HTR-8/SVneo (cell line): ENCODE data around the gene TRMT10C.
"Not testable (repeated sequence)": the region's sequence is repeated elsewhere in the genome, so short reads cannot be mapped to it uniquely, and the experiment has no call there.

Experiments
- DNase-seq: peaks from one replicate; pipeline ENCODE4 v3.0.0; 2011; ENCODE audit warnings: low spot score, mixed read lengths; ENCODE audit not compliant: insufficient read length
- FAIRE-seq: peaks from 2 replicates; lab custom pipeline; 2011; peaks lifted over from hg19 to GRCh38; lab: Jason Lieb, UNC

Gene TRMT10C

DNA sequence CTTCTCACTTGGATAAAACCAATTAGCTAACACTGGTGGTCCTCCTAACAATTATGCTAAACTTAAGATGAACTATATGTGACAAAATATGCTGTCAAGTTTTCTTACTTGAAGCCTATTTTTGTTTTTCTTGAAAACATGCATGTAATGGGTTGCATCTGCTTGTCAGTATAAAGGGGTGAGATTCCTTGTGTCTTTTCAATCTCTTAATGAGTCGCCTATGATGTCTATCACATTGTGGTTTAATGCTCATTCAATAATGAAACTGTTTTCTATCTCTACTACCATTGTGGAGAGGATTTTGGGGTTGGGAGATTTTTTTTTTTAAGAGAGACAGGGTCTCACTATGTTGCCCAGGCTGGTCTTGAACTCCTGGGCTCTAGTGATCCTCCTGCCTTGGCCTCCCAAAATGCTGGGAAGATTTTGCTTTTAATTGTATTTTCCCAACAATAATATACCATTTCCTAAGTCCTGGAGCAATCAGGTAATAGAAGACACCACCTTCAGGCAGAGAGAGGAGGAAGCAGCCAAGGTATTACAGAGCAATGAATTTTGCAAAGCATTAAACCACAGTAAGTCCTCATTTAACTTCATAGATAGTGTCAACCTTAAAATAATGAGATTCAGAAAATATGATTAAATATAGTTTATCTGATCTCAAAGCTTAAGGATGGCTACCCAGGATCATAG is 17.4 kb upstream of the TRMT10C start:
- DNase-seq = no peak
- no peak for FAIRE-seq

DNA sequence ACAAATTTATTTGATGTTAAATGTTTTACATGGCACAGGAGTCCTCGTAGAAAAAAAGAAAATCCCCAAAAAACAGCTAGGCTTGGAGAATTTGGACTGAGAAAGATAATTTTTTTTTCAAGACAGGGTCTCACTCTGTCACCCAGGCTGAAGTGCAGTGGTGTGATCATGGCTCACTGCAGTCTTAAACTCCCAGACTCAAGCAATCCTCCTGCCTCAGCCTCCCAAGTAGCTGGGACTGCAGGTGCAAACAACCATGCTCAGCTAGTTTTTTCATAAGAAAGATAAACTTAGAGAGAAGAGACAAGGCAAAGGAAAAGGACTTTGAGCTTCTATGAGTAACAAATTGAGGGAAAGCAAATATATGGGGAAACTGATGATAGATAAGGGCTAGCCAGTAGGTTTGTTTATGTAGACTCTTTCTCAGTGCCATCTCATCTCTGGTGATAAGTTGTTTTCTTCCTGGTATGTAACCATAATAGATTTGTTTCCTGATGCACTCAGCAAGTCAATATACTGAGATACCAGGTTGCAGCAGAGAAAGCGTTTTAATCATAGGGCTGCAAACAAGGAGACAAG is 13.1 kb upstream of the TRMT10C start:
- no peak for FAIRE-seq
- no peak for DNase-seq

DNA sequence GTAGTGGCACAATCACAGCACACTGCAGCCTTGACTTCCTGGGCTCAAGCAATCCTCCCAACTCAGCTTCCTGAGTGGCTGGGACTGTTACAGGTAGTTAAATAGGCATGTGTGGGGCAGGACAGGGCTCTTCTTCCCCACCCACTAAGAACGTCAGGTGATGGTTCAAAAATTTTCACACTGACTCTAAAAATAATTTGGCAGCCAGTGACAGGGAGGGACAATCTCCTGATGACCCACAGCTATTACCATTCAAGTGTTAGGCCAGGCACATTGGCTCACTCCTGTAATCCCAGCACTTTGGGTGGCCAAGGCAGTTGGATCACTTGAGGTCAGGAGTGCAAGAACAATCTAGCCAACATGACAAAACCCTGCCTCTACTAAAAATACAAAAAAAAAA is 12.2 kb upstream of the TRMT10C start:
- FAIRE-seq (no peak), DNase-seq (no peak)

DNA sequence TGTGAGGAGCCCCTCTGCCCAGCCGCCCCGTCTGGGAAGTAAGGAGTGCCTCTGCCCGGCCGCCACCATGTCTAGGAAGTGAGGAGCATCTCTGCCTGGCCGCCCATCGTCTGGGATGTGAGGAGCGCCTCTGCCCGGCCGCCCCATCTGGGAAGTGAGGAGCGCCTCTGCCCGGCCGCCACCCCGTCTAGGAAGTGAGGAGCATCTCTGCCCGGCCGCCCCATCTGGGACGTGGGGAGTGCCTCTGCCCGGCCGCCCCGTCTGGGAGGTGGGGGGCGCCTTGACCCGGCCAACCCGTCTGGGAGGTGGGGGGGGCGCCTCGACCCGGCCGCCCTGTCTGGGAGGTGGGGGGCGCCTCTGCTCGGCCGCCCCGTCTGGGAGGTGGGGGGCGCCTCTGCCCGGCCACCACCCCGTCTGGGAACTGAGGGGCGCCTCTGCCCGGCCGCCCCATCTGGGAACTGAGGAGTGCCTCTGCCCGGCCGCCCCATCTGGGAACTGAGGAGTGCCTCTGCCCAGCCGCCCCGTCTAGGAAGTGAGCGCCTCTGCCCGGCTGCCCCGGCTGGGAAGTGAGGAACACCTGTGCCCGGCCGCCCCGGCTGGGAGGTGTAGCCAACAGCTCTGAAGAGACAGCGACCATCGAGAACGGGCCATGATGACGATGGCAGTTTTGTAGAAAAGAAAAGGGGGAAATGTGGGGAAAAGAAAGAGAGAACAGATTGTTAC is 10.1 kb upstream of the TRMT10C start:
- not testable (repeated sequence) for DNase-seq, FAIRE-seq

DNA sequence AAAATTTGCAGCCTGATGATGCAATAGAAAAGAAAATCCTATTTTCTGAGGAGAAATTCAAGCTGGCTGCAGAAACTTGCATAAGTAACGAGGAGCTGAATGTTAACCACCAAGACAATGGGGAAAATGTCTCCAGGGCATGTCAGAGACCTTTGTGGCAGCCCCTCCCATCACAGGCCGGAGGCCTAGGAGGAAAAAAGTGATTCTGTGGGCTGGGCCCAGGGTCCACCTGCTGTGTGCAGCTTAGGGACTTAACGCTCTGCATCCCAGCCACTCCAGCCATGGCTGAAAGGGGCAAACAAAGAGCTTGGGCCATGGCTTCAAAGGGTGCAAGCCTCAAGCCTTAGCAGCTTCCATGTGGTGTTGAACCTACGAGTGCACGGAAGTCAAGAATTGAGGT is 8.3 kb upstream of the TRMT10C start:
- DNase-seq, FAIRE-seq: not testable (repeated sequence)

DNA sequence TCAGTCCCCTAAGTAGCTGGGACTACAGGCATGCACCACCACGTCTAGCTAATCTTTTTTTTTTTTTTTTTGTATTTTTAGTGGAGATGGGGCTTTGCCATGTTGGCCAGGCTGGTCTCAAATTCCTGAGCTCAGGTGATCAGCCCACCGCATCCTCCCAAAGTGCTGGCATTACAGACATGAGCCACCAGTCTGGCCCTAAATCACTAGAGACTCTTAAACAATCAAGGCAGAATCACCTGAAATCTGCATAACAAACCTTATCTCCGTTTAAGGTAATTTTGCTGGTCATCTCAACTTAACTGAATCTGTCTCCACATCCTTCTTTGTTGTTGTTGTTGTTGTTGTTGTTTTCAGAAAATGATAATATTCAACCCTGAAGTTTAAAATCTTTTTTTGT is 5.6 kb upstream of the TRMT10C start:
- no peak for FAIRE-seq

DNA sequence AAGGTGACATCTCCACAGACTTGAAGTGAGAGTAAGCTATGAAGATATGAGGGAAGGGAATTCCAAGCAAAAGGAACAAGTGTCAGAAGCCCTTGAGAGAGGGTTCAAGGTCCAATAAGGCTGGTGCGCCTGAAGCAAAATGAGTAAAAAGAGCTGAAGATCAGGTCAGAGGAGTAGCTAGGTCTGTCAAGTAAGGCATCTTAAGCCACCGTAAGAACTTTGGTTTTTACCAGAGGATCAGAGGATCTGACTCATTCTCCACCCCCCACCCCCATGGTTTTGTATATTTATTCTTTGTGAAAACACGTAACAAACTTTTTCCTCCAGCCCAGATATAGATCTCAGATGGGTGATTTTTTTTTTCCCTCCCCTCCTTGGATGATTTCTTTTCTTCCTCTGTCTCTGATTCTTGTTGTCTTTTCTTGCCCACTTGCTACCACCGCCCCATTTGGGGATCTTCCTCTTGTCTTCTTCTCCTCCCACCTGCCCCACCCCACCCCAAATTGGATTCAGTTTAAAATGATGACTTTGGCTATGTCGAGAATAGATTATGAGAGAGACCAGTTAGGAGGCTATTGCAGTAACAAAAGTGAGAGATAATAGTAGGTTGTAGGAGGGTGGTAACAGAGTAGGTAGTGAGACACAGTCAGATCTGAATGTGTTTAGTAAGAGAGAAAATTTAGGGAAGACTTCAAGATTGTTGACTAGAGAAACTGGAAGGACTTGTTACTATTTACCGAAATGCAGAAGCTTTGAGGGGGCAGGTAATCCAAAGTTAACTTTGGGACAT is 6.1 kb downstream of the TRMT10C start:
- no peak for FAIRE-seq
- DNase-seq = no peak

More for the DNA sequence above, 5.6 kb upstream of the TRMT10C start:
- DNase-seq = no peak

DNA sequence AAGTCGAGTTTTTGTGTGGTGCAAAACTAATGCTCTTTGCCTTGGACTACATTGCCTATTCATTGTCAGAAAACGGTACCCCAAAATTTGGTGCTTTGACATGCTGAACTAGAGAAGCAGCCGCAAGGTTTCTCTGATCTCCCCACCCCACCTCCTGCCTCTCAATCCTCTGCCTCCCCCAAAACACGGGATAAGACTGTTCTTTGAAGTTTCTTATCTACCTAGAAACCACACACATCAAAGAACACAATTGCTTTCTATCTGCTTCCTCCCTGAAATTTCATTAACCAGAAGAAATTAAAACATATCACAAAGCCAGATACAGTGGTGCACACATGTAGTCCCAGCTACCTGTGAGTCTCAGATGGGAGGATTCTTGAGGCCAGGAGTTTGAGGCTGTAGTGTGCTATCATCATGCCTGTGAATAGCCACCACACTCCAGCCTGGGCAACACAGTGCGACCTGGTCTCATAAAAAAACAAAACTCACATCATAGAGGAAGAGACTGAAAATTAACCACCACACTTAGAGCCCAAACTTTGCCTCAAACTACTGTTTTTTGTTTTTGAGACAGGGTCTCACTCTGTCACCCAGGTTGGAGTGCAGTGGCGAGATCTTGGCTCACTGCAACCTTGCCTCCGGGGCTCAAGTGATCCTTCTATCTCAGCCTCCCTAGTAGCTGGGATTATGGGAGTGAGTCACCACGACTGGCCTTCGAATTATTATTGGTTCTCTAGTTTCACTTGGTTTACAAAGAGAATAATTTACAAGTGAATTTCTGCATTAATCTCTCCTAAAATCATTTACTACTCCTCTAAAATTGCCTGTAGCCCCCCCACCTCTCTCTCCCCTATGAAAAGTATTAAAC is 9.6 kb downstream of the TRMT10C start:
- FAIRE-seq (no peak), DNase-seq (no peak)

DNA sequence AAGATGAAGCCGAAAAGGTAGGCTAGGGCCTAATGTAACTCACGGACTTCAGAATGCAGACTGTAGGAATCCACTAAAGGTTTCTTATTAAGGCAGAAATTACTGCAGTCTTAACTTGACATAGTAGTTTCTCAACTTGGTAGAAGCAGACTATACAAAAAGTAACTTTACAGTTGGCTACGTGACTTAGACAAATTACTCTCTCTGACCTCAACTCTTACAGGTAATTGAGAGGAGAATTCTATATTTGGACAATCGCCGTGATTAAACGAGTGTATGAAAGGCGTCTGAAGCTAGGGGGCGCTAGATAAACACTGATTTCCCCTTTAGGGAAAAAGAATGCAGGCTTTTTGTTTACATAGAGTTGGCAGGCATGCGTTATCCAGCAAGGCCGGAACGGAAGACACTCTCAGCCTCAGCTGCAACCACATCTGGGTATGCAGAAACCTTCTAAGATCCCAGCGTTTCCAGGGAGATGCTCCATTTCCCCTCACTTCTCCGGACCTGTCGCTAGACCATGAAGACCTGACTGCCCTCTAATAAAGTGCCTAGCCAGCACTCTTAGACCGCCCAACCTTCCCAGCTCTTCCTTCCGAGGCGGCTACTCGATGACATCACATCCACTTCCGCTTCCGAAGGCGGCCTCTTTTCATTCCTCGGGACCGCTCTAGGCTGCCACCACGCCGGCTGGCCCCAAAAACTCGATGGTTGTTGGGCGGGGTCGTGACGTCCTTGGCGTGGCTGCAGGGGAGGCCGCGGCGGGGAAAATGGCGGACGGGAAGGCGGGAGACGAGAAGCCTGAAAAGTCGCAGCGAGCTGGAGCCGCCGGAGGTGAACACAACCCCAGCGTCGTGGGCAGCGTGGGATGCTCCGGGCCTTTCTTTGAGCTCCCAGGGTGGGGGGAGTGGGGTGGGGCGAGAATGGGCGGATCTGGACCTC is 12.1 kb downstream of the TRMT10C start, which contains the start of gene PCNP:
Gene PCNP (plus strand): TSS at position 732 of the 939 bp plus-strand sequence. CDS start 36 bp downstream, at position 768.
- FAIRE-seq (peak; percentile 93), DNase-seq (peak; percentile 93)

DNA sequence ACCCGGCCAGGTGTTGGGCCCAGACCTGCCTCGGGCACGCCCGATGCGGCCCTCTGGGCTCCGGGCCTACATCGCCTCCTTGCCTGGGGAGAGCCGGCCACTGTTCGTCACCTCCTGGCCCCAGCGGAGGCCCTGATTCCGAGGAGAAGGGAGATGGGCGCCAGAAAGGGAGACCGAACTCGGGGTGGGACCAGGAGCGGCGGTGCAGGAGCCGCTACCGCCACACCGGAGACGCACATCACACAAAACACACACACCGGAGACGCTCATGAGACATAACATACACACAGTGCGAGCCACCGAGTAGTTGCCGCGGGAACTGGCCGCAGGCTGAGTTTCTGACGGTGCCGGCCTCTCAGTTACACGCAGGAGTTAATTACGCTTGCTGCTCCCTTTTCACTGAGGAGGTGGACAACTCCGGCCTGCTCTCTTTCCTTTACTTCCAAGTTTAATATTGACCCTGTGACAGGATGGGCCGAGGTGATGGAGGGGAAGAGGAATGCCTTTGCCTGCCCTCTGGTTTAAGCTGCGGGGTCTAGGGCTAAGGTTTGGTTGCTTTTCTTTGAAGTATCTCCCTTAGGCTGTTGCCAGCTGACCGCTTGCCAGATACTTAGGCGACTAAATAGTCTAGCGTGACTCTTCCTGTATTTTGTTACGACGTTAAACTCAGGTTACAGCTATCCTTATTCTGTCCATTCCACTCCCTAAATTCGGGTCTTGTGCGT is 12.9 kb downstream of the TRMT10C start:
- peak; percentile 33 for FAIRE-seq
- DNase-seq = peak; percentile 23

DNA sequence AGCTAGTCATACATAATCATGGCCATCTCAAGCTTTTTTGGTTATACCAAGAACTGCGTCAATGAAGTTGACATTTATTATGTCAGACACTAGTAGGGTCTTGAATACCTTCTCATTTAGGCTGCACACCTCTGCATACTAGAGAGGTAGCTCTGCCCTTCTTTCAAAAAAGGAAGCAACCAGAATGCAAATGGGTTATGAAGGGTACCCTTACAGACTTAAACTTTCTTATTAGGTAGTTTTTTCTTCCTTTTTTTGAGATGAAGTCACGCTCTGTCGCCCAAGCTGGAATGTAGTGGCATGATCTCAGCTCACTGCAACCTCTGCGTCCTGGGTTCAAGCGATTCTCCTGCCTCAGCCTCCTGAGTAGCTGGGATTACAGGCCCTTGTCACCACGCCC is 15.6 kb downstream of the TRMT10C start:
- FAIRE-seq (no peak), DNase-seq (no peak)

DNA sequence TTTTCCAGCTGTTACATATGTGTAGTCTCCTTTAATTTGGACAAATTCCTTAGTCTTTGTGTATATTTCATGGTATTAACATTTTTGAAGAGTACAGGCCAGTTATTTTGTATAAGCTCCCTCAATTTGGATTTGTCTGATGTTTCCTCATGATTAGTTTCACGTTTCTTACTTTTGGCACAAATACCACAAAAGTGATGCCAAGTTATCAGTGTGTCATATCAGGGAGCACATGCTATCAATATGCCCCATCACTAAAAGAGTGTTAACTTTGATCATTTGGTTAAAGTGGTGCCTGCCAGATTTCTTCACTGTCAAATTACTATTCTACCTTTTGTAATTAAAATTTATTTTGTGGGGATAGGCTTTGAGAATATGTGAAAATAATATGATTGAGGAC is 26.9 kb downstream of the TRMT10C start:
- FAIRE-seq (no peak), DNase-seq (no peak)

DNA sequence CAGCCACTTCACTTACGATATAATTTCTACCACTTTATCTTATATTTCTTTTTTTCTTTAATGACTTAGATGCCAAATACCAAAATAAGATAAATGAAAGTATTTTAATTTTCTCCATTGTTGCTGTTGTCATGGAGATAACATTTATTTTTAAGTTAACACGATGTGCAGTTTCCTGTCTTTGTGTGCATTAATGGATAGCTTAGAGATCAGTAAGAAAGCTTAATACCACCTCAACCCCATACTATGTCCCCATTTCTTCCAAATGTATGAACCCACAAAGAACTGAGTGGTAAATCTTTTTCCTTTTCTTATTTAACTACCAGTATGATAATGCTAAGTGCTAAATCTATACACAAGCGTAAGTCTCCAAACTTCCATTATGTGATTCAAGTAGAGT is 29.4 kb downstream of the TRMT10C start:
- FAIRE-seq = no peak
- DNase-seq = no peak

DNA sequence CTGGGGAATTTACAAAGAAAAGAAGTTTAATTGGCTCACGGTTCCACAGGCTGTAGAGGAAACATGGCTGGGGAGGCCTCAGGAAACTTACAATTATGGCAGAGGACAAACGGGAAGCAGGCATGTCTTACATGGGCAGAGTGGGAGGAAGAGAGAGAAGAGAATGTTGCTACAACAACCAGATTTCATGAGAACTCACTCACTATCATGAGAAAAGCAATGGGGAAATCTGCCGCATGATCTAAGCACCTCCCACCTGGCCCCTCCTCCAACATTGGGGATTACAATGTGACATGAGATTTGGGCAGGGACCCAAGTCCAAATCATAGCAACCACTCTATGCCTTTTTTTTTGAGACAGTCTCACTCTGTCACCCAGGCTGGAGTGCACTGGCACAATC is 41.1 kb downstream of the TRMT10C start:
- FAIRE-seq (no peak), DNase-seq (no peak)

DNA sequence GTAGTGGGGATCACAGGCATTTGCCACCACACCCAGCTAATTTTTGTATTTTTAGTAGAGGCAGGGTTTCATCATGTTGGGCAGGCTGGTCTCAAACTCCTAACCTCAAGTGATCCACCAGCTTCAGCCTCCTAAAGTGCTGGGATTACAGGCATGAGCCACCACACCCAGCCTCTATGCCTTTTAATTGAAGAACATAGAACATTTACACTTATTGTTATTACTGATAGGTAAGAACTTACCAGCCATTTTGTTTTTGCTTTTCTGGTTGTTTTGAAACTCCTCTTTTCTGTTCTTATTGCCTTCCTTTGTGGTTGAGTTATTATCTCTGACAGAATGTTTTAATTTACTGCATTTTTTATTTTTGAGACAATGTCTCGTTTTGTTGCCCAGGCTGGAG is 41.5 kb downstream of the TRMT10C start:
- FAIRE-seq (no peak), DNase-seq (no peak)

DNA sequence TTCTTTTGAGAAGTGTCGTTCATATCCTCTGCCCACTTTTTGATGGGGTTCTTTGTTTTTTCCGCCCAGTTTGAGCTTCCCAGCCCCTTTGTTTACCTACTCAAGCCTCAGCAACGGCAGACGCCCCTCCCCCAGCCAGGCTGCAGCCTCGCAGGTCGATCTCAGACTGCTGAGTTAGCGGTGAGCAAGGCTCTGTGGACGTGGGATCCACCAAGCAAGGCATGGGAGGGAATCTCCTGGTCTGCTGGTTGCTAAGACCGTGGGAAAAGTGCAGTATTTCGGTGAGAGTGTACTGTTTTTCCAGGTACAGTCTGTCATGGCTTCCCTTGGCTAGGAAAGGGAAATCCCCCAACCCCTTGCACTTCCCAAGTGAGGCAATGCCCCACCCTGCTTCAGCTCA is 43.7 kb downstream of the TRMT10C start:
- FAIRE-seq = not testable (repeated sequence)

DNA sequence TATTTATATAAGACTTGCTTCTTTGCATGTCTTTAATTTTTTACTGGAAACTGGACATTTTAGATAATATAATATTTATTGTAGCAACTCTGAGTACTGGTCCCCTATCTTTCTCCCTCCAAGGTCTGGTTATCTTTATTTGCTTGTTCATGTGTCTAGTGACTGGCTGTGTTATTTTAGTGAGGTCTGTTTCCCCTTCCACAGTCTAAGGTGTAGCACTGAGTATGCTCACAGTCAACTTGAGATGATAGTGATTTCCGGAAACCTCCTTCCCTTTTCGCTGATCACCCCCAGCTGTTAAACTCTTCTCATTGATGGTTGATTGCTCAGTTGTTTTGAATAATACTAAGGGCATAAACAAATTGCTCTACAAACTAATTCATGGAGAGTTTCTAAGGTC is 49.4 kb downstream of the TRMT10C start:
- no peak for FAIRE-seq
- no peak for DNase-seq

More for the DNA sequence above, 43.7 kb downstream of the TRMT10C start:
- DNase-seq = not testable (repeated sequence)

DNA sequence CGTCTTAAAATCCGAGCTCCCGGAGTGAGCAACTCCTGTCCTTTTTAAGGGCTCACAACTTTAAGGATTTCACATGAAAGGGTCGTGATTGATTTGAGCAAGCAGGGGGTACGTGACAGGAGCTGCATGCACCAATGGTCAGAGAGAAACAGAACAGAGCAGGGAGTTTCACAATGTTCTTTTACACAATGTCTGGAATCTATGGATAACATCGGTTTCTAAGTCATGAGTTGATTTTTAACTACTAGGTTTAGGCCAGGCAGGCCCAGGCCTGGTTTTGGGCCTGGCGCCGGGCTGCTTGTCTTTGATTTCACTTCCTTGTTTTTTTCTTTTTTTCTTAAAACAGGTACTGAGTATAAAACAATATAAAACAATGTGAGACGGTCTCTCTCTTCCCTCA is 51.3 kb downstream of the TRMT10C start:
- not testable (repeated sequence) for FAIRE-seq, DNase-seq
